SKM-1 (cell line): ENCODE measurements around the gene COX7A2L.

Source experiments
- DNase-seq: peaks from one replicate; lab custom pipeline; 2025; ENCODE audit not compliant: unreplicated experiment; lab: John Stamatoyannopoulos, UW

The COX7A2L gene

DNA sequence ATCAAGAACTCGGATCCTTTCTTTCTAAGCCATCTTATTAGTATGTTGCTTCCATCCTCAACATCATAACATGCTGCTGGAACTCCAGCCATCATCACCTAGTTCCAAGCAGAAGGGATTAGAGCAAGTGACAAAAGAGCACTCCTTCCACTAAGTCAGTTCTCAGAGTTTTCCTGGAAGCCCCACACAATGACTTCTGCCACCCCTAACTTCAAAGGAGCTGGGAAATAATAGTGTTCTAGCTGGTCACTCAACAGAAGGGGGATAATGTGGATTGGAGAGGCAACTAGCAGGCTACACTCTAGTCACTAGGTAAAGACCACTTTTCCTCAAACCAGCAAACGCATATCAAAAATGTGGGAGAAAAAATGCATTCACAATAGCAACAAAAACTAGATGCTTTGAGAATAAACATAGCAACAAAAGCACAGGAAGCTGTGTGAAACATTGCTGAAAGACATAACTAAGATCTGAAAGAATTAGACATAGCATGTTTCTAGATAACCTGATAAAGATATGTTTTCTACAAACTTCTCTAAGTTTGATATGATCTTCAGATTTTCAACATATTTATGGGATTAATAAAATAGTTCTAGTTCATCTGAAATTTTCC, 39.5 kb downstream of the COX7A2L start:
- no peak for DNase-seq

DNA sequence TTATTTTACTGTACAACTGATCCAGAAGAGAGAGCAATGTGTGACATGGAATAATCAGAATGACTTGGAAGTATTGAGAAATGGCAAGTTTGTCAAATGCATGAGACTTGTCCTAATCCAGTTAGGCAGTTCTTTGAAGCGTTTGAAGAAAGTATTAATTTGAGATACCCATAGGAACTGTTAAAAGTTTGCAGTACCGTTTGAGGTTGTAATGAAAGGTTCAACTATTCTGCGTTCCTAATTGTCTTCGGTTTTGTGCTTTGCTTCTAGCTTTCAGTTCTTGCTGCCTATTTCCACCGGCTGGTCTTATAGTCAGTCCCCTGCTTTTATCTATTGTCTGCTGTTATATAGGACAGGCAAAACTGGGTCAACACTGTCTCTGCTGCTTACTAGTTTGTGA, 41.8 kb downstream of the COX7A2L start:
- DNase-seq: no peak

DNA sequence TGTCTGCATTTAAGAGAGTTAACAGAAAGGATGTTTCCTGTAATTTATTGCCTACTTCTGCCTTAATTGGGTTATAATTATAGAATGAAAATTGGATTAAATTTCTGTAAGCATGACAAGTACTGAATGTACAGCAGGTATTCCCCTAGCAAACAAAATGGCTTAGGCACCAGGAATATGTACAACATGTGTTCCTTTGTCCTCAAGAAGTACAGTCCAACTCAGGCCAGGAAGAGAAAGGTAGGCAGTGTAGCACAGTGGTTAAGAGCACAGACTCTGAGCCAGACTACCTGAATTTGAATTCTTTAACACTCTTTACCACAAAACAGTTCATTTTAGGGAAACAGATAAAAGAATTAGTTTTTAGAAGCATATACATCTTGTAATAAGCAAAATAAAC, 43.1 kb downstream of the COX7A2L start:
- no peak for DNase-seq

DNA sequence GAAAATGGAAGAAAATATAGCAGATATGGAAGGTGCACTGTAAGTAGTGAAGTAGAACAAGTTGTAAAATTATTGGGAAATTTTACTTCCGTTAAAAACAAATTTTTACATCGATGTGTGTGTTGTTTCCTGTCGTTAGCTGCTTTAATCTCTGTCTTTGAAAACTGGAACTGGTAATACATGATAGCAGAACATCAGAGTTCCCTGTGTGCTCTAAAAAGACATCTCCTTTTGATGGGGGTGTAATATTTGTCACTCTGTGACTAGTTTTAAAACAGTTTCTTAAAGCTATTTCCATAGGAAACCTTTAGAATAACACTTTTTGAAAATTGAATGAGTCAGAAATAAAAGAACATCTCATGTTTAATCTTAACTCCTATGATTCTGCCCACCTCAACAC, 43.5 kb downstream of the COX7A2L start:
- DNase-seq: no peak

DNA sequence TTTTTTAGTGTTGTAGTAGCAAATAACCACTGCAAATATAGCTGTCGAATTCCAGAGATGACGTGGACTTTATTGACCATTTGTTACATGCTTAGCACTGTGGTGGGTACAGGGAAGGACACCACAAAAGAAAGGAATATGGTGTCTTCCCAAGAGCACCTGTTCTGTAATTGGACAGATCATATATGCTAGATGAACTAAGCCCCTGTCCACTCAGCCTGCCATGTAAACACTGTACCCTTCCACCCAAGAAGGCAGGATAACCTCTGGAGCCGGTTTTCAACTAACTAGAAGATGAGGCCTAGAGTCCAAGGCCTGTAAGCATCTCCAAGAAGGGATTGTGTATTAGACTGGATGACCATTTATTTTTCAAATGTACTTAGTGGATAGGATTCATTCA, 44.1 kb downstream of the COX7A2L start:
- DNase-seq: no peak

DNA sequence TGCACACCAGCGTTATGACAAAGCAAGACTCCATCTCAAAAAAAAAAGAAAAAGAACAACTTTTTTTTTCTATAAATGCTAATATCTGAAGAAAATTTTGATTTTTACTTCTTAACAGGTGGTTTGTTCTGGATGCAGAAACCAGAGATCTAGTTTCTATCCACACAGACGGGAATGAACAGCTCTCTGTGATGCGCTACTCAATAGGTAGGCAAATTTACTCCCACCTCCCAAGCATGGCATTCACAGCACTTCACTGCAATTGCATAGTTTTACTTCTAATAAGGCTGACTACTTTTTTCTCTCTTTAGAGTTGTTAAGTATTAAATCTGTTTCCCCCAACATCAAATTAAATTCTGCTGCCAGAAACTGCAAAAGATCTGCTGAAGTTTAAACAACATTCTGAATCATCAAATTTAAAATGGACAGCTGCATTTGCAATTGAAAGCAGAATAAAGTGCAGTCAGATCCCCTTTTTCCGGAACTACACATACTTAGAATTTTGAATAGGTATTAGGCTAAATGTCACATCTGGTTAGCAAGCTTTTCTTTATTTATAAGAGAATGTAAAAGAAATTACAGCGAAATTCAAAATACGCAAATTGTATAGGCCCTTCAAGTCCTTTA, 45.1 kb downstream of the COX7A2L start:
- no peak for DNase-seq

DNA sequence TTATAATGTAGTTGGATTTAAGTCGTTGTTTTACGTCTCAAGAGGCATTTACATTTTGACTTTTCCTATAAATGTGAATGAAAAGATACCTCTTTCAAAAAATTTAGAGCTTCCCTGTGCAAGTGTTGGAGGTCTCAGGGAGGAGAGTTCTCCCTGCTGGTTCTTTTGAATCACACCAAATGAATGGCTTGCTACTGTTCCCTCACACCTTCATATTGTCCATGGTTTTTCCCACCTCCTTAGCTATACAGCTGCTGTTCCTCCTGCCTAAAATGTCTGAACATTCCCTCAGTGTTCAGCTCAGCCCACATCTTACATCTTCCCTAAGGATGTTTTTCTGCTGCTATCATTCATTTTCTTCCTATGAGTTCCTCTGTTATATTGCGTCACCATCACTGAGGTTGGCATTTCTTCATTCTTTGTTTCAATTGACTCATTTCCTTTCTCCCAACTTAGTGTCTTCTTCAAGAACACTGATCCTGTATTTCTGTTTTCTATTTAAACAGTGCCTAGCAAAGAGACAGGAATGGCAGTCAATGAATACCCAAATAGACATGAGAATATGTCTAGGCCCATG, 46.0 kb downstream of the COX7A2L start:
- peak; percentile 29 for DNase-seq

DNA sequence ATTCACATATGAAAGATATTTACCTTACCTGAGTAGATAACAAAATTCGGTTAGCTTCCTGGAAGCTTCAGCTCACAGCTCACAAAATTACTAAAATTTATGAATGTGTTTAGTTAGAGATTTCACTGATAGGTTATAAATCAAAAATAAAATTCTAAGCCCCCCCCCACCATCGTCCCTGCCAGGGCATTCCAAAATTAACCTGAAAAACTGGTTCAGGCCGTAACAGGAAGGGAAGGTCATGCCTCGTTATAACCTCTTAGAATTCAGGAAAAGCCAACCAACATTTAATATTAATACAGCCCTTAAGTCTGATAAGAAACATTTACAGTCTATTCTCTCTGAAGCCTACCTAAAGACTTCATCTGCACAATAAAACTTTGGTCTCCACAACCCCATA, 48.9 kb downstream of the COX7A2L start:
- no peak for DNase-seq

DNA sequence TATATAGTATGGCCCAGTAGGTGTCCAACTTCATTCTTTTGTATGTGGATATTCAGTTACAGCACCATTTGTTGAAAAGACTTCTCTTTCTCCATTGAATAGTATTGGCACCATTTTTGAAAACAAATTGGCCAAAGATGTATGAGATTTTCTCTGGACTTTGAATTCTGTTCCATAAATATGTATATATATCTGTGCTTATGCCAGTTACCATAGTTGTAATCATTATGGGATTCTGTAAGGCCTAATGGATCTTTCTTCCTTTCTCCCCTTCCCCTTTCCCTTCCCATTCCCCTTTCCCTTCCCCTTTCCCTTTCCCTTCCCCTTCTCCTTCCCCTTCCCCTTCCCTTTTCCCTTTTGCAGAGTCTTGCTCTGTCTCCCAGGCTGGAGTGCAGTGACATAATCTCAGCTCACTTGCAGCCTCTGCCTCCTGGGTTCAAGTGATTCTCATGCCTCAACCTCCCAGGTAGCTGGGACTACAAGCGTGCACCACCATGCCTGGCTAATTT, 51.0 kb downstream of the COX7A2L start:
- no peak for DNase-seq

DNA sequence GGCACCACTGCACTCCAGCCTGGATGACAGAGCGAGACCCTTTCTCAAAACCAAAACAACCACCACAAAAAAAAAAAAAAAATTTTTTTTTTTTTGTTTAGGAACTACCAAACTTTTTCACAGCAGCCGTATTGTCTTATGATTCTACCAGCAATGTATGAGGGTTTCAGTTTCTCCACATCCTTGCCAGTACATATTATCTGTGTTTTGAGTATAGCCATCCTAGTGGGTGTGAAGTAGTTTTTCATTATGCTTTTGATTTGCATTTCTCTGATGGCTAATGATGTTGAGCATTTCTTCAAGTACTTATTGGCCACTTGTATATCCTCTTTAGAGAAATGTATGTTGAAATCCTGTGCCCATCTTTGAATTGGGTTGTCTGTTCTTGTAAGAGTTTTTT, 51.7 kb downstream of the COX7A2L start:
- DNase-seq: no peak

DNA sequence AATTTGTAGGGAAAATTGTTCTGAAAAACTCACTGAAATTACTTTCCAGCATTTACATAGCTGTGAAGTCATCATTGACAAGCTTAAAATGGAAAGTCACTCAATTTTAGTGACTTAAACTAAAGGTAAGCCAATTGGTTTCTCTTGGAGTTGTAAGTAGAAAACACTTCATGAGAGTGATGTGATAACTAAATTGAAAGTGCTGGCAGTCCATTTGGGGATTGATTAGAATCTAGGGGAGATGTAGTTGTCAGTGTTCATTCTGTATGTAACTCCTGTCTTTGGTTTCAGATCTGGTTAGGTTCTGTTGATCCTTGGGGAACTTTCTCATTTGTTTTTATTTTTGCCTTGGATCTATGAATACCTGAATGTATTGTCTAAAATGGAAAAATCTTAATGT, 53.8 kb downstream of the COX7A2L start:
- DNase-seq: no peak

DNA sequence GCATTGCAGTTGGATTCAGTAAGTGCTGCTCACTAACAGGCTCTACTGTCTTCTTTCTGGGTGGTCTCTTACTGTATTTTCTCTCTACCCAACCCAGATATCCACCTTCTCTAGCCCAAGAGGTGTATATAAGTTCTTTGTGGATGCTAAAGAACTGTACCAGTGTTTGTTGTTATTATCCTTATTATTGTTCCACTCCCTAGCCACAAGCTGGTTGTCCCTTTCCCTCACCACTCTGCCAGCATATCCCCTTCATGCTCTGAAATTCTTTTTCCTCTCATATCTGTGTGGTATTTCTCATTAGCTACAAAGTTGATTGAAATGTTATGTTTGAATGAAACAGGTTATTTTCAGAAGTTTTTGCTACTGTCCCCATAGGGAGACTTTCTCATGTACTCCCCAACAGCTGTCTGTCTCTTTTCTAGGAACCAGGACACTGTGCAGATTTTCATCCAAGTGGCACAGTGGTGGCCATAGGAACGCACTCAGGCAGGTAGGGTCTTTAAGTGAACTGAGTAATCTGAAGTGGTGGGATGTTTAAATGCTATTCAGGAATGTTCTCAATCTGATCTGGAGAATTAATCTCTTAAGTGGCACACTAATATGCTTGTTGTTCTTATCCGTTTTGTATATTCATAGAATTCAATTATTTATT, 56.8 kb downstream of the COX7A2L start:
- DNase-seq: no peak

DNA sequence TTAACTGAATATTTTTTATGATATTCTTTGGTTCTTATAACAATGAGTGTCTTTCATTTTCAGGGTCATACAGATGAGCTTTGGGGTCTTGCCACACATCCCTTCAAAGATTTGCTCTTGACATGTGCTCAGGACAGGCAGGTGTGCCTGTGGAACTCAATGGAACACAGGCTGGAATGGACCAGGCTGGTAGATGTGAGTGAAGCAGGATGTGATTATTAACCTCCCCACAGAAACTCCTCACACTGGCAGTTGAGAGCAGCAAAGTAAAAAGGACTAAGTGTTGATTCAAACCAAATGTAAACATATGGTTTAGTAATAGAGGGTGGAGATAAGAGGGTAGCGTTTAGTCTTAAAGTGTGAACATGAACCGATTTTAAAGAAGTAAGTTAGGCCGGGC, 57.8 kb downstream of the COX7A2L start:
- DNase-seq: no peak

DNA sequence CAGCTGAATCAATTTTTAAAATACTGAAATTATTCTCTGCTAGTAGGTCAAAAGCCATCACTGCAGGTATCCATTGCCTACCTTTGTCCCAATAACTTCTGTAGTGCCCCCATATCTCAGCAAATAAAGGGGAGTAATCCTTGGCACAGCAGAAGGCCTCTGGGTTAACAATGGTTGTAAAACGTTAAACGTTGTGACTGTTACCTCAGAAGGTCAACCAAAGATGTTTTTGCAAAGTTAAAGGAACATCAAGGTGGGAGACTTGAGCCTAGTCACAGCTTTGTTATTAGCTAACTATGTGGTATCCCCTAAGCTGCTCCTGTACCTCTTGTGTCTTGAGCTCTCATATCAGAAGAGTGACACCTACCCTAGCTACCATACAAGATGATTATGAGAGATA, 60.5 kb downstream of the COX7A2L start:
- no peak for DNase-seq
